ENCODE data around the gene VPS72.

GRCh38 chr1:151197863-151198253 is 7.9 kb upstream of the VPS72 start:
- TF ChIP-seq CTCF (IDR thresholded peaks at IDR 0.05) (no peak), POLR2A (IDR thresholded peaks at IDR 0.05) (no peak)

Measured in heart left ventricle (tissue), 13 donors.